HepG2 (cell line): Measurements from ENCODE around the gene ARID1A.

Experiments
- NFE2L1 ChIP-seq: sonication (generic); formaldehyde crosslinking; IDR thresholded peaks from 2 replicates; pipeline ENCODE4 v1.4.0; 2020; ENCODE audit warnings: missing genetic modification reagents, mild to moderate bottlenecking, borderline replicate concordance
- POLR2AphosphoS5 ChIP-seq: IDR thresholded peaks from 2 replicates; pipeline ENCODE4 v1.6.1; 2012; ENCODE audit warnings: low read depth, low read length
- SAP130 ChIP-seq: IDR thresholded peaks from 2 replicates; pipeline ENCODE4 v1.6.1; 2016; ENCODE audit warnings: low read depth
- SATB2 ChIP-seq: sonication (generic); formaldehyde crosslinking; IDR thresholded peaks from 2 replicates; pipeline ENCODE4 v1.5.0; 2020; ENCODE audit warnings: missing genetic modification reagents
- TF ChIP-seq, protein P1 (sequence below): sonication (generic); formaldehyde crosslinking; IDR thresholded peaks from 2 replicates; pipeline ENCODE4 v1.5.0; 2020; ENCODE audit warnings: mild to moderate bottlenecking, missing genetic modification reagents, moderate library complexity

DNA sequence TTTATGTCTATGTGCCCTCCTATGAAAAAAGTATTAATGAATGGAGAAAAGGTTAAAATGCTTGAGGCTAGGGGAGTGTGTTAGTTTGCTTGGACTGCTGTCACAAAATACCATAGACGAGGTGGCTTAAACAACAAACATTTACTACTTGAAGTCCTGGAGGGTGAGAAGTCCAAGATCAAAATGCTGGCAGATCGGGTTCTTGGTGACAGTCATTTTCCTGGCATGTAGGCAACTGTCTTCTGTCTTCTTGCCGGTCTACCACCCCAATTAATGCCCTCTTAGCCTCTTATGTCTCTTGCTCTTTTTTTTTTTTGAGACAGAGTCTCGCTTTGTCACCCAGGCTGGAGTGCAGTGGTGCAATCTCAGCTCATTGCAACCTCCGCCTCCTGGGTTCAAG lies 15.0 kb downstream of the ARID1A start:
- TF ChIP-seq SATB2 (CRISPR knock-in tag) (no peak), SAP130 (CRISPR knock-in tag) (no peak), NFE2L1 (CRISPR knock-in tag) (no peak), POLR2AphosphoS5 (no peak)
- TF ChIP-seq, protein P1, sequence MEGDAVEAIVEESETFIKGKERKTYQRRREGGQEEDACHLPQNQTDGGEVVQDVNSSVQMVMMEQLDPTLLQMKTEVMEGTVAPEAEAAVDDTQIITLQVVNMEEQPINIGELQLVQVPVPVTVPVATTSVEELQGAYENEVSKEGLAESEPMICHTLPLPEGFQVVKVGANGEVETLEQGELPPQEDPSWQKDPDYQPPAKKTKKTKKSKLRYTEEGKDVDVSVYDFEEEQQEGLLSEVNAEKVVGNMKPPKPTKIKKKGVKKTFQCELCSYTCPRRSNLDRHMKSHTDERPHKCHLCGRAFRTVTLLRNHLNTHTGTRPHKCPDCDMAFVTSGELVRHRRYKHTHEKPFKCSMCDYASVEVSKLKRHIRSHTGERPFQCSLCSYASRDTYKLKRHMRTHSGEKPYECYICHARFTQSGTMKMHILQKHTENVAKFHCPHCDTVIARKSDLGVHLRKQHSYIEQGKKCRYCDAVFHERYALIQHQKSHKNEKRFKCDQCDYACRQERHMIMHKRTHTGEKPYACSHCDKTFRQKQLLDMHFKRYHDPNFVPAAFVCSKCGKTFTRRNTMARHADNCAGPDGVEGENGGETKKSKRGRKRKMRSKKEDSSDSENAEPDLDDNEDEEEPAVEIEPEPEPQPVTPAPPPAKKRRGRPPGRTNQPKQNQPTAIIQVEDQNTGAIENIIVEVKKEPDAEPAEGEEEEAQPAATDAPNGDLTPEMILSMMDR (CRISPR knock-in tag), result no peak
